GM19467 (cell line): ENCODE results near the gene BCAS3.
"Not testable (repeated sequence)": the region's sequence is repeated elsewhere in the genome, so short reads cannot be mapped to it uniquely, and the experiment has no call there.

Experiments
- ATAC-seq: cut with Tn5 transposase; IDR thresholded peaks from one replicate; pipeline ENCODE4 v1.9.1; 2021; ENCODE audit warnings: mild to moderate bottlenecking, moderate library complexity; ENCODE audit not compliant: unreplicated experiment

The BCAS3 gene

GRCh38 chr17:60671482-60671881, 6.2 kb upstream of the BCAS3 start:
- ATAC-seq, result no peak

GRCh38 chr17:60674637-60675036, 3.0 kb upstream of the BCAS3 start:
- not testable (repeated sequence) for ATAC-seq

DNA sequence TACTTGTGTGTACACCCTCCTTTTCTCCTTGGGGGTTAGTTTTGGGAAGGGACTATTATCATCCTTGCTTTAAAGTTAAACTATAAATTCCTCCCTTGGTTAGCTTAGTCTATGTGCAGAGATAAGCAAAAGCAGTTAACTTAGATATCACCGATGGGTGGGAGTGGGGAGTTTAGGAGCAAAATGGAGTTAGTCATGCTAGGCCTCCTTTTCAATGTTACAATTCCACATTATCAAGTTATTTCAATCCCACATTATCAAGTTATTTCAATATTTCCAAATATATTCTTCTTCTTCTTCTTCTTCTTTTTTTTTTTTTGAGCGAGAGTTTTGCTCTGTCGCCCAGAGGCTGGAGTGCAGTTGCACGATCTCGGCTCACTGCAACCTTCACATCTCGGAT, 1.7 kb upstream of the BCAS3 start:
- ATAC-seq, result no peak

DNA sequence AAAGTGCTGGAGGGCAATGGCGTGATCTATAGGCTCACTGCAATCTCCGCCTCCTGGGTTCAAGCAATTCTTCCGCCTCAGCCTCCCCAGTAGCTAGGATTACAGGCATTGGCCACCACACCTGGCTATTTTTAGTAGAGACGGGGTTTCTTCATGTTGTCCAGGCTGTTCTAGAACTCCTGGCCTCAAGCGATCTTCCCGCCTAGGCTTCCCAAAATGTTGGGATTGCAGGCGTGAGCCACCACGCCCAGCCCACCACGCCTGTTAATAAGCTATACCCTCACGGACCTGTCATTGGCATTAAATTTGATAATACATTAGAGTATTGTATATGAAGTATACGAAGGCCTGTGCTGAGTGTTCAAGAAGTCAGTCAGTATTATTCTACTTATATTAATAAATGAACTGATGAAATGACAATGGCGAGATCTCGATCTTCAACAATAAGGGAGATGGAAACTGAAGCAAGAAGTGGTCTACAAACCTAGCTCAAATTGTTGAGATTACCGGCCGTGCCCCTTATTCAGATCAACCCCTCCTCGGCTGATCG, 818 bp upstream of the BCAS3 start:
- no peak for ATAC-seq

GRCh38 chr17:60678118-60678444, 430 bp downstream of the BCAS3 start:
- no peak for ATAC-seq

- no peak for ATAC-seq
Measured at GRCh38 chr17:60679287-60679686, 1.6 kb downstream of the BCAS3 start.

- ATAC-seq, result no peak
Measured at GRCh38 chr17:60680754-60681153, 3.1 kb downstream of the BCAS3 start.

DNA sequence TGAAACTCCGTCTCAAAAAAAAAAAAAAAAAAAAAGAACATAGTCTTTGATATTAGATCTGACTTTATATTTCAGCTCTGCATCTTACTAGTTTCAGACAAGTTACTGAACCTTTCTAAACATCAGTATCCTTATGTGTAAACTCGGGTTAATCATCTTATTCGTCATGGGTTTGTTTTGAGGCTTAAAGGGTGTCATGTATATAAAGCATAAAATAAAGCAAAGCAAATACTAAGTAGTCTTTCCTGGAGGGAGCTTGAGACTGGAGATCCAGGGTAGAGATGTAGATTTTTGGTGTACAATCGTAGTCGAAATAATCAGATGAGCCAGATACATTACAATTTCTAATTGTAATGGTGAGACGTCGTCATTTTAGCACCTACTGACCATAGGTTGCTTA, 7.8 kb downstream of the BCAS3 start:
- ATAC-seq, result no peak

GRCh38 chr17:60695960-60696359, 18.3 kb downstream of the BCAS3 start:
- no peak for ATAC-seq

GRCh38 chr17:60699090-60699489, 21.4 kb downstream of the BCAS3 start:
- no peak for ATAC-seq

DNA sequence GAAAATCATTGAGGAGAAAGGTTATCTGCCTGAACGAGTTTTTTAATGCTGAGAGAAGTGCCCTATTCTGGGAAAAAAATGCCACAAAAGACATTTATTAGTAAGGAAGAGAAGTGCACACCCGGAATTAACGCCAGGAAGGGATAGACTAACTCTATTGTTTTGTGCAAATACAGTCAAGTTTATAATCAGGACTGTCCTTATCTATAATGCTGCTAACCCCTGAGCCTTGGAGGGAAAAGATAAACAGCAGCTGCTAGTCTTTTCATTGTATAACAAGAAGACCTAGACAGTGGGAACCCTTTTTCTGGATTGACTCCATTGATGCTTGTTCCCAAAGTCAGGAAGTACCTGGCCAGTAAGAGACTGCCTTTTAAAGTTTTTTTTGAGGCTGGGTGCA, 26.5 kb downstream of the BCAS3 start:
- no peak for ATAC-seq

GRCh38 chr17:60712675-60713074, 35.0 kb downstream of the BCAS3 start:
- ATAC-seq, result no peak

GRCh38 chr17:60713608-60714007, 36.0 kb downstream of the BCAS3 start:
- ATAC-seq, result no peak

GRCh38 chr17:60716766-60717165, 39.1 kb downstream of the BCAS3 start:
- ATAC-seq, result no peak

- ATAC-seq, result no peak
Measured at GRCh38 chr17:60717814-60718213, 40.2 kb downstream of the BCAS3 start.

- ATAC-seq, result no peak
Measured at GRCh38 chr17:60720763-60721531, 43.3 kb downstream of the BCAS3 start.

- no peak for ATAC-seq
Measured at GRCh38 chr17:60724647-60725046, 47.0 kb downstream of the BCAS3 start.

DNA sequence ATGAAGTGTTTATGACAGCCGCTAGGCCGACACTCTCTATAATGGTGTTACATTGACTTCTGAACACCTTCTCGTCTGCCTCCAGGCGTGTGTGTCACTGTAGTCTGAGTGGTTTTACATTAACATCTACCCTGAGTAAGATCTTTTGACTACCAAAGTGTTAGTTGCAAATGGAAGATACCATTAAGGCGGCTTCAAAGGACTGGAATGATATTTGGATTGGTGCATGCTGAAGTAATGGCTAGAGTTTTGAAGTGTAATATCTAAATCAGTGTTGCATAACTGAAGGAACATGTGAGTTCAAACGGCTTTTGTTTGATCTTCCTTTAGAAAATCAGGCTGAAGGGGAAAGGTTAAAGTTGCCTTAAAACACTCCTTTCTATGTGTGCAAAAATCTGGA, 52.2 kb downstream of the BCAS3 start:
- no peak for ATAC-seq

GRCh38 chr17:60730273-60730672, 52.6 kb downstream of the BCAS3 start:
- ATAC-seq, result no peak

- ATAC-seq, result no peak
Measured at GRCh38 chr17:60738287-60738686, 60.6 kb downstream of the BCAS3 start.

DNA sequence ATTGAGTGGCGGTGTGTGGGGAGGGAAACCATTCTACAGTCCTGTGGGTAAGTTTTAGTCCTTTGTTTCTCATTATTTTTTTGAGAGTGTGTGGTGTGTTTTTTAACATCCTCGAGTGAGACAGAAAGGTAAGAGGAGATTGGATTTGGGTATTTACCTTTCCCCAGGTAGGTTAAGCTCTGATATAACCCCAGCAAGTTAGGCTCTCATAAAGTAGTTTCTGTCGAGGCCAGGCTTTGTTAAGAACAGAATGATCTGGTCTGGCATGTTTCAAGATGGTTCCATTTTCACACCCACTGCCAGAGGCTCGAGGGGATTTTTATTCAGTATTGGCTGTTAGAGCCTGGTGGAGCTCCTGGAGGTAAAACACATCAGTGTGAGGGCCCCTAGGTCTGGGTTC, 62.9 kb downstream of the BCAS3 start:
- ATAC-seq, result no peak

- no peak for ATAC-seq
Measured at GRCh38 chr17:60741031-60741430, 63.4 kb downstream of the BCAS3 start.

DNA sequence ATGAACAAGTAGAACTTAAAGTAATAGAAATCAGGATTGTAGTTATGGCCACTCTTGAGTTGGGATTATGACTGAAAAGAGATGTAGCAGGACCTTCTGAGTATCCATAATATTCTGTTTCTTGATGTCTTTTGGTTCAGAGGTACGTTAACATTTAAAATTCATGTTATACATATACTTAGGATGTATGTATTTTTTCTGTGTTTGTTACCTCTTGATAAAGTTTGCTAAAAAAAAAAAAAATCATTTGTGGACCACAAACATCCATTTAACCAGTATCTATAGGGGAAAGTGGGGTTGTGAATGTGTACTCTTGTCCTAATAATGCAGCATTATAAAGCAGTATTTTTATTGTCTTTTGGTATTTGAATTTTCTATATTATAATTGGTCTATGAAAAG, 65.6 kb downstream of the BCAS3 start:
- ATAC-seq, result no peak
